ENCODE results near the gene RPP30. TPM values are rescaled to one million over a fixed set of nuclear protein-coding genes. Genes with fewer than 3 reads are reported as not detected.

RPP30 gene
- total and polyA plus RNA-seq, 2 experiments from 2014 or later: 23.6 to 48.4 TPM

GRCh38 chr10:90842725-90843124 lies 29.0 kb upstream of the RPP30 start:
- TF ChIP-seq, protein P1, sequence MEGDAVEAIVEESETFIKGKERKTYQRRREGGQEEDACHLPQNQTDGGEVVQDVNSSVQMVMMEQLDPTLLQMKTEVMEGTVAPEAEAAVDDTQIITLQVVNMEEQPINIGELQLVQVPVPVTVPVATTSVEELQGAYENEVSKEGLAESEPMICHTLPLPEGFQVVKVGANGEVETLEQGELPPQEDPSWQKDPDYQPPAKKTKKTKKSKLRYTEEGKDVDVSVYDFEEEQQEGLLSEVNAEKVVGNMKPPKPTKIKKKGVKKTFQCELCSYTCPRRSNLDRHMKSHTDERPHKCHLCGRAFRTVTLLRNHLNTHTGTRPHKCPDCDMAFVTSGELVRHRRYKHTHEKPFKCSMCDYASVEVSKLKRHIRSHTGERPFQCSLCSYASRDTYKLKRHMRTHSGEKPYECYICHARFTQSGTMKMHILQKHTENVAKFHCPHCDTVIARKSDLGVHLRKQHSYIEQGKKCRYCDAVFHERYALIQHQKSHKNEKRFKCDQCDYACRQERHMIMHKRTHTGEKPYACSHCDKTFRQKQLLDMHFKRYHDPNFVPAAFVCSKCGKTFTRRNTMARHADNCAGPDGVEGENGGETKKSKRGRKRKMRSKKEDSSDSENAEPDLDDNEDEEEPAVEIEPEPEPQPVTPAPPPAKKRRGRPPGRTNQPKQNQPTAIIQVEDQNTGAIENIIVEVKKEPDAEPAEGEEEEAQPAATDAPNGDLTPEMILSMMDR (IDR thresholded peaks at IDR 0.05; ENCODE audit: low read depth, low read length): no peak
- Histone ChIP-seq H3K4me1 (ENCODE audit: low read depth) (no peaks in the 10 kb centered on the region), H3K9me3 (ENCODE audit: low read depth) (no peaks in the 10 kb centered on the region), H3K27me3 (no peaks in the 10 kb centered on the region), H3K4me3 (no peak overlapping the region), H3K27ac (no peak overlapping the region), H3K36me3 (no peaks in the 10 kb centered on the region)
- DNase-seq (ENCODE audit: low read depth in 1 of 2, low spot score in 1 of 2): no peak

DNA sequence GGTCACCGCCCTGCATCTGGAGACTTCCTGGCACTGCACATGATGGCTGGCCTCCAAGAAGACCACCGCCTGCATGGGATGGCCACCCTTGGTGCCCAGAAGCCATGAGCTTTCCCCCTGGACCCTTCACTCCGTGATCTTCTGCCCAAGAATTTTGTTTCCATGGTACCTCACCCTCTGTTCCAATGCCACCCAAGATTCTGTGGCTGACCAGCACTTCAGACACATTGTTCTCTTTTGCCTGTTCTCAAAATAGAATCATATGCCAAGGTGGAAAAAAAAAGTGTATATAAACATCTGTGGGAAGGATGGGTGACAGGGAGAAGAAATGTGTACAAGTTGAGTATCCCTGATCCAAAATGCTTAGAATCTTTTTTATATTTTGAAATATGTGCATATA lies 26.0 kb upstream of the RPP30 start:
- Histone ChIP-seq H3K9me3 (ENCODE audit: low read depth) (no peaks in the 10 kb centered on the region), H3K36me3 (no peaks in the 10 kb centered on the region)
- TF ChIP-seq, protein P1 (IDR thresholded peaks at IDR 0.05; ENCODE audit: low read depth, low read length): no peak

GRCh38 chr10:90846746-90847145 lies 25.0 kb upstream of the RPP30 start:
- no peaks in the 10 kb centered on the region for H3K36me3 ChIP-seq
- no peaks in the 10 kb centered on the region for H3K4me1 ChIP-seq (ENCODE audit: low read depth)
- no peak for DNase-seq (ENCODE audit: low read depth in 1 of 2, low spot score in 1 of 2)
- H3K27ac ChIP-seq: no peak overlapping the region
- no peaks in the 10 kb centered on the region for H3K27me3 ChIP-seq
- no peaks in the 10 kb centered on the region for H3K9me3 ChIP-seq (ENCODE audit: low read depth)
- TF ChIP-seq, protein P1 (IDR thresholded peaks at IDR 0.05; ENCODE audit: low read depth, low read length): no peak
- H3K4me3 ChIP-seq: no peak overlapping the region

More for the DNA sequence above, 26.0 kb upstream of the RPP30 start:
- no peak for DNase-seq (ENCODE audit: low read depth in 1 of 2, low spot score in 1 of 2)
- no peak overlapping the region for H3K4me3 ChIP-seq
- no peaks in the 10 kb centered on the region for H3K4me1 ChIP-seq (ENCODE audit: low read depth)
- no peak overlapping the region for H3K27ac ChIP-seq
- H3K27me3 ChIP-seq: no peaks in the 10 kb centered on the region

- peak in 1 of 2 donors; percentile 57 for DNase-seq (ENCODE audit: low read depth in 1 of 2, low spot score in 1 of 2)
- TF ChIP-seq, protein P1 (IDR thresholded peaks at IDR 0.05; ENCODE audit: low read depth, low read length): no peak
- Histone ChIP-seq H3K27me3 (no peaks in the 10 kb centered on the region), H3K4me1 (ENCODE audit: low read depth) (no peaks in the 10 kb centered on the region), H3K4me3 (no peak overlapping the region), H3K27ac (no peak overlapping the region), H3K36me3 (no peaks in the 10 kb centered on the region), H3K9me3 (ENCODE audit: low read depth) (no peaks in the 10 kb centered on the region)
These were observed 24.3 kb upstream of the RPP30 start for GRCh38 chr10:90847436-90847835.

DNA sequence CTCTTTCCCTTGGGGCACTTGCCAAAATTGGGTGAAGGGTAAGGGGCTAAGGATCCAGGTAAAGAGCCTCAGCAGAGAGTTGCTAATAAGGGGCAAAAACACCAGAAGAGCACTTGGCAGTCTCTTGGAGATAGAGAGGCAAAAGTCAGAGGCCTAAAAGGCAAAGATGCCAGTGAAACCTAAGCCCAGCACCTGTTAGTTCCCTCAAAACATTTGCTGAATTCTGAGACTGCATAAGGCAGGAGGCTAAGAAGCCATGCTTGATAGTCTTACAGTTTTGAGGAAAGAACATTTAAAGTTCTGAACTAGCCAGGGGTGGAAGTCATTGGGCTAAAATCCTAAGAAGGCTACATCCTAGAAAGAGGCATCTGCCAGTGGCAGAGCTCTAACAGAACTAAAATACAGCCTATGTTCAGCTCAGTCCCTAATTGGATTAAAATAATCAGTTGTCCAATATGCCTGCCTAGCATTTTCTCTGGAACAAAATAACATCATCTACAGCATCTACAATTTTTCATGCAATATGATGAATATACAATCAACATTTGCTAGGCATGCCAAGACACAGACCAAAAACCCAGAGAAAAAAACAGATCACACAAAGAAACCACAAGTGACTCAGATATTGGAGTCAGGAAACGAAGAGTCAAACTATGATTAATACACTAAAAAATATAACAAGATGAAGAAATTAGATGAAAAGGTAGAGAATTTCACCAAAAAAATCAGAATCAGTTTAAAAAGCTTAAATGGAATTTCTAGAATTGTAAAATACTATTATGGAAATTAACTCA lies 21.6 kb upstream of the RPP30 start:
- H3K27me3 ChIP-seq: peaks cover 3% of the 10 kb centered on the region
- no peaks in the 10 kb centered on the region for H3K4me1 ChIP-seq (ENCODE audit: low read depth)
- TF ChIP-seq, protein P1 (IDR thresholded peaks at IDR 0.05; ENCODE audit: low read depth, low read length): no peak
- DNase-seq (ENCODE audit: low read depth in 1 of 2, low spot score in 1 of 2): no peak
- H3K9me3 ChIP-seq (ENCODE audit: low read depth): no peaks in the 10 kb centered on the region
- no peaks in the 10 kb centered on the region for H3K36me3 ChIP-seq
- no peak overlapping the region for H3K4me3 ChIP-seq
- no peak overlapping the region for H3K27ac ChIP-seq

Measured in cardiac muscle cell (in vitro differentiated cells and primary cell).